RKO (cell line): ENCODE data around the gene KRTAP22-1.

Experiments used
- DNase-seq: peaks from one replicate; pipeline ENCODE4 v3.0.0-alpha.2; 2016; ENCODE audit warnings: low spot score

KRTAP22-1 gene

DNA sequence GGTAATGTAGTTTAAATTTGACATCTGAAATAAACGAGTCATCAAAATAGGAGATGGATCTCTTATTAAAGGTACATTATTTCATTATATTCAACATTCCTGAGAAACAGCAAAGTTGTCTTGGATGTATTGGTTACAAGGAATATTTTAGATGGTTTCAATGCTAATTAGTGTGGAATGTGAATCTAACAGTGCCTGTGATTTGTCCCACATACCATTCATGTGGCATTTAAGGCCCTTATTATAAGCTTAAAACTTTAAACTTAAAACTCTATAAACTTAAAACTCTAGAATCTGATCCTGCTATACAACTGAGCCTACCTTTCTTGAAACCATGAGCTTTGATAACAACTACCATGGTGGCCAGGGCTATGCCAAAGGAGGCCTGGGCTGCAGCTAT is at the start of gene KRTAP22-1:
TSS of gene KRTAP22-1 (plus strand) at position 301 of the 400 bp plus-strand sequence.
- no peak for DNase-seq

DNA sequence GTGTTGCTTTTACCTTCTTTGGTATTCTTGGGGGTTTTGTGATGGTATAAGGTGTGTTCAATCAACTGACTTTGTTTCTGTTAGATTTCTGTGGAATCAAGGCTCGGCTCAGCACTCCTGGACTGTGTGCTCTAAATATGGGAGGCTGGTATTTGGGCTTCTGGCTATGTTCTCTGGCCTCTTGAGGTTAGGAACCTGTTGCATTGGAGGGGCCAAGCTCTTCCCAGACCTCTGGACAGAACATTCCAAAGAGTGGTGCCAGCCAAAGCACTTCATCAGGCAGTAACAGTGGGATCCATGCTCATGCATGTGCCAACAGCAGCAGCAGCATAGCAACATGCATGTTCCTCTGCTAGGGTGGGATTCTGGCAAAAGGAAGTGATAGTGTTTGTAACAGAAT is 48.1 kb upstream of the KRTAP22-1 start:
- no peak for DNase-seq

DNA sequence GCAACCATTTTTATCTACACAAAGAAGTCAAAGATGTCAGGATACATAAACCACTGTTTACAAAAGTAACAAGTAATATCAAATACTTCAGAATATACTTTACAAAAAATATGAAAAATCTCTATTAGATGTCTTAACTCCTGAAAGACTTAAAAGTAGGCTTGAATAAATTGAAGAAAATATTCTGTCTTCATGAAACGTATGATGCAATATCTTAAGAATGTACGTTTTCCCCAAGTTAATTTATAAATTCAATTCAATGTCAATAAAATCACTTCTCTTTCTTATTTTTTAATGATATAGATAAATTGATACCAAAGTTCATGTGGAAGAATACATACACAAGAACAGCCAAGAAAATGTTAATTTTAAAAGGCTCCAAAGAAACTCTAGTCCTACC is 45.8 kb upstream of the KRTAP22-1 start:
- DNase-seq: no peak

DNA sequence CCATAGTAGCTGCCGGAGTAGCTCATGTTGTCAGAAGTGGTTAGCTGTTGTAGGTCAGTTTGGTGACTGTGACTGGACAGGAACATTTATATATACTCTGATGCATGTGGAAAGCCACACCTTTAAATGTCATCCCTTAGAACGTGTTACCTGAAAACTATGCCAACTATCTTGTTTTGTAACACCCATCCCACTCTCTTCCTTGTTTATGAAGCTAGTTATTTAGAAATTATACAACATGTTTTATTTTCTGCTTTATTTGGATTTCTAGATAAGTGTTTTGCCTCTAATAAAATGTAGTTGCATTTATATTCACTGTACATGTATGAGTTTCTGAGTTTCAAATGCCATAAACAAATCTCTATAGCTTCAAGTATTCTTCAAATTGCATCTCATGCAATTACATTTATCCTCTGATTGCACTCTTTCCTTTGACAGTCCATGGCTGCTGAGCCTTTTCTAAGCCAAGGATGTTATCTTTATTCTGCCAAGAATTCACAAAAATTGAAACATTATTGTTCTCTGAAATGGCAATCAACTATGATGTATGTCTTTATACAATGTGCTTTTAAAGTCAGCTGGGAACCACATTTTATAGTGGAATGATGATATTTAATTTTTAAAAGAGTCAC is 39.5 kb upstream of the KRTAP22-1 start, which contains the start of gene KRTAP19-7:
TSS of gene KRTAP19-7 (minus strand) at position 51 of the 632 bp plus-strand sequence. CDS start at position 26, 25 bp downstream.
- DNase-seq: no peak

DNA sequence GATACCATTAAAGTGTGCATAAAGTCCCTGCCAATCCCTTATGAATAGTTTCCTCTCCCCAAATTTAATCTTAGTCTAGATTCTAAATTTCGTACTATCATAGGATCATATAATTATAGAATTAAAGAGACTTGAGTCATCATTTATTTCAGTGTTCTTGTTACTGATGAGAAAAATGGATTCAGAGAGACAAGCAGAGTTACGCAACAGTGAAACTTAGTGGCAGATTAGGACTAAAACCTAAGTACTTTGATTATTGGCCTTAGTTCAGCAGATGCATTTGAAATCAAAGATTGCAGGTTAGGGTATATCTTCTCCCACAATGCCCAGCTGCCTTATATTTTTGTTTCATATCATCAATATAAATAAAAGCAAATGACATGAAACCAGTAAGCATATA is 38.9 kb upstream of the KRTAP22-1 start:
- DNase-seq: no peak

DNA sequence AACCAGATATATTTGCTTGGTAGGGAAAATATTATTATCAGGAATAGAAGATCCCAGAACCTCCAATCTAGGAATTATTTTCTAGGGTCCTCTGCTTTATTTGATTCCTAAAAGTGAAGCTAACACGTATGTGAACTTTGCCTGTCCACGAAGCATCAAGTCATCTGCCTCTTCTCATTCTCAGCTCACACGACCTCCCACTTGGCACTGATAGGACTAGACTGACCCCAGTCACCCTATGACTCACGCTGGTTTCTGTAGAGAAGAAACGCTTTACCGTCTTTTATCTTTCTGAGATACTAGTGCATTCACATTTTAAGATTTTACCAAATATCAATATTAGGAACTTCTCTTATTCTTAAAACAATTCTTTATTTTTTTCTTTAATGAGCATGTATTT is 37.8 kb upstream of the KRTAP22-1 start:
- DNase-seq: no peak

DNA sequence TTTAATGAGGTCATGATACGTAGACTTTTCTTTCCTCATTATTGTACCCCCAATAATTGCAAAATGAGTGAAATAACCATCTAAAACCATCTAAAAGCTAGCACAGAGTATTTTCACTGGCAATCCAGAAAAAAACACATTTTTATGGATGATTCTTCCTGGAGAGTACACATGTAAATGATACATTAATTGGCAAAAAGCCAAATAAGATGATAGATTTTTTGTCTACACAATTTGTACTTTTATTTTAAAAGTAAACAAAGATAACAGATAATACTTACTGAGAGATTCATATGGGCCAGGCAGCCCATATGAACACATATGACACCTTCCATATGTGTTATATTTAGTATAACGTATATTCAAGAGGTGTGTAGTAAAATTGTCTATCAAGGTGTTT is 37.3 kb upstream of the KRTAP22-1 start:
- no peak for DNase-seq

DNA sequence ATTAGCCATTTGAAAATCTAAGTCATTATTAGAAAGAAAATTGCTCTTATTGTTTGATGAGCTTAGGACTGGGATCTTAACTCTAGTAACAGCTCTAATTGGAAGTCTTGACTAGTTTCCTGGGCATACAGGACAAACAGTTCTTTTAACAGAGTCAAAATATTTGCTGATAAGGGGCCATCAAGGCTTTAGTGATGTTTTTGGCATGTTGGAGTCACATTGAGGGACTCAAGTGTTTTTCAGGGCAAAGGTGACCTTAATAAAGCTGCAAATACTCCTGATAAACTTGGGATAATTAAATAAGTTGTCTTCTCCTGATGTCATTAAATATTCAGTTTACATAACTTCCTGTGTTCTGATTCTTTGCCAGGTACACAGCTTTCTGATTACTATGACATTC is 33.3 kb upstream of the KRTAP22-1 start:
- no peak for DNase-seq

DNA sequence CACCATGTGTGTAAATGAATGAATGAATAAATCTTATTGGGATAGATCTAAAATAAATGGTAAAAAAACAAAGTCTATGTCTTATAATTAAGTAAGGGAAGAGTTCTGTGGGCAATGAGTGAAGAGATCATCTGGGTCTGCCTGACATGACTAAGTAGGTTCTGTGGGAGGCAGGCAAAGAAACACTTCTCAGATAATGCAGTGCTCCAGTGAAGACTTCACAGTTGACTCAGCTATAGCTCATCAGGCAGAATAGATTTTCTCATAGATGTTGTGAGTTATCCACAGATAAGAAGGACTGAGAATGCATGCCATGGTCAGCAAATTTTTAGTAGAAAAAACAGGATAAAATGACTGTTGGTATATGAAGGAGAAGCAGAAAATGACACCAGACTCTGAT is 23.1 kb upstream of the KRTAP22-1 start:
- DNase-seq: peak; percentile 8

DNA sequence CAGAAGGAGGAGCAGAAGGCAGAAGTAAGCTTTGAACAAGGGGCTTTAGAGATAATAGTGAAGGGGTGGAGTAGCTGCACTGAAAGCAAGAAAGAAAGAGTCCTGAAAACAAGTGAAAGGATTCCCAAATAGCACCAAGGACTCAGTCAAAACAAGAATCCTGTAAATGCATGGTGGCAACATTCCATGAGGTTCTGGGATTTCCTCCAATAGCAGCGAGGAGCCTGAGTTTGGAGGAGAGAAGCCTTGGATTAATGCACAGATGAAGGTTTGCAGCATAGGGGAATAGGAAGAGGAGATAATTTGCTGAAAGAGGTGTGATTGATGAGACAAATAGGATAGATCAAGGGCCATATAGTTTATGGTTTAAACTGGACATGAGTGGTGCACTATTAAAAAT is 21.5 kb upstream of the KRTAP22-1 start:
- DNase-seq: no peak

DNA sequence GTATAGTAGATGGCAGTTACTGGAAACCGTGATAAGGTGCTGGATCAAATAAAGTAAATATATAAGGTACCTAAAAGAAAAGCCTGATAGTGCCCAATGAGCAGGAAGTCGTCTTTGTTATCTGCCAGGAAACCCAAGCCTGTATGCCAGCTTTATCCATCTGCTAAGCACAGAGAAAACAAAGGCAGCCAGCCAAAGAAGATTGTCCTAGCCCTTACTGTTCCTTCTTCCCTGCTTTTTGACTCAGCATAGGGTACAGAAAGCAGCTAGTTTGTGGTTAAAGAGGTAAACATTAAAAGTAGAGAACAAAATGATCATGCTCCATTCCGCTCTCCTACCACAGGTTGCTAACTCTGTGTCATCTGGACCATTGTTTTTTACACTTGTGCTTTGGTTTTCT is 20.8 kb upstream of the KRTAP22-1 start:
- DNase-seq: no peak

DNA sequence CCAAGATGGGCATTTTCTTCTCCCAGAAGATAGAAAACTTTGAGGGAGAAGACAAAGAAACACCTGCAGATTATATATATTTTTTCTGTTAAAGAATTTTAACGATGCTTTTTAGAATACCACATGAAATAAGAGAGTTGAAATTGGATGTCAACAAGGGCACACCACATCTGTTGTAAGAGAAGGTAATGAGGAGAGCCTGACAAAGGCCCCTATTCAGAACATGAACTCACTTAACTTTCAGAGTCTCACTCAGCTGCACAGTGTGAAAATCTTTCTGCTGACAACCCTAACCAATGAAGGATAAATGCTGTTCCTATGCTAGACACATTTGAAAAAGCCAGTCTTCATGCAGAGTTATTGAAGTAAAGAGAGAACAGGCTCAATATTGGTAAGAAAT is 18.0 kb upstream of the KRTAP22-1 start:
- no peak for DNase-seq

DNA sequence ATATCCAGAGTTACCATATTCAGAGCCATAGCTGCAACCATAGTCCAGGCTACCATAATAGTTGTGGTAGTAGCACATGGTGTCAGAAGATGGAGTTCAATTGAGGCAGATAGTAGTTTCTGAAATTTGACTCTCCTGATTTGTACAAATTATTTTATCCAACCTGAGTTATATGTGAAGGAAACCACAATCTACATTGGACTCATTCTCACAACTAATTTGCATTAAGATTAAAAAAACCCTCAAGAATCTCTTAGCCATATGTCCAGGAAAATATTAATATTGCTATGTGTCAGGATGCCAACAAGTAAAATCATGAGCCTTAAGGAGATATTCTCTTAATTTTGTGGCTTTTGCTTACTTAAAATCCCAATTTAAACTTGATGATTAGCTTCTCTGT is 10.6 kb upstream of the KRTAP22-1 start, which contains the start of gene KRTAP22-2:
TSS of gene KRTAP22-2 (minus strand) at position 101 of the 400 bp plus-strand sequence.
- no peak for DNase-seq

DNA sequence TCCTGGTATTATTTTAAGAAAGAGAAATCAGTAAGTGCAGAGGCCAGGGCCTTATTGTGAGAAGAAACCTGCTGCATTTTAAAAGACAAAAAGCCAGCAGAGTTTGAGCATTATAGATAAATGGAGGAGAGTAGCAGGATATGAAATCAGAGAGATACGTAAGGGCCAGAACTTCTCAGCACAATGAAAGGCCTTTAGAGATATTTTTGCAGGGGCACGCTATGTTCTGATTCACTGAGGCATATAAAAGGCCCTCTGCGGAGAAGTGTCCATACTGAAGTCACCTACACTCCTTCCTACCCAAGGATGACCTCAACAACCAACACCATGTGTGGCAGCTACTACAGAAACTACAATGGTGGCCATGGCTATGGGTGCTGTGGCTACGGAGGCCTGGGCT is 8.7 kb upstream of the KRTAP22-1 start, which contains the start of gene KRTAP6-3:
TSS of gene KRTAP6-3 (plus strand) at position 301 of the 400 bp plus-strand sequence. CDS start at position 307, 6 bp downstream.
- no peak for DNase-seq

DNA sequence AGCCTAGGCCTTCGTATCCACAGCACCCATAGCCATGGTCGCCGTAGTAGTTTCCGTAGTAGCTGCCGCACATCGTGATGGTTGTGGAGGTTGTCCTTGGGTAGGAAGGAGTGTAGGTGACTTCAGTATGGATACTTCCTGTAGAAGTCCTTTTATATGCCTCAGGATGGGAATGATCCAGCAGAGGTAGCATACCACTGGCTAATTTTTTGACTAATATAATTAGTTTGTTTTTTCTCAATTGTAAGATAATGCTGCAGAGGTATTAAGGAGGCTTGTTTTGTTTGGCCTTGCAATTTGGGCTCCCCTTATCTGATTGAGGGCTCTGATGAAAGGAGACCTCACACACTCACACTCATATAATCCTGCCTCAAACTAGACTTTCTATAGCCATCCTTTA is 2.1 kb upstream of the KRTAP22-1 start, which contains the start of gene KRTAP6-2:
TSS of gene KRTAP6-2 (minus strand) at position 101 of the 400 bp plus-strand sequence. CDS start at position 73, 28 bp downstream.
- no peak for DNase-seq

DNA sequence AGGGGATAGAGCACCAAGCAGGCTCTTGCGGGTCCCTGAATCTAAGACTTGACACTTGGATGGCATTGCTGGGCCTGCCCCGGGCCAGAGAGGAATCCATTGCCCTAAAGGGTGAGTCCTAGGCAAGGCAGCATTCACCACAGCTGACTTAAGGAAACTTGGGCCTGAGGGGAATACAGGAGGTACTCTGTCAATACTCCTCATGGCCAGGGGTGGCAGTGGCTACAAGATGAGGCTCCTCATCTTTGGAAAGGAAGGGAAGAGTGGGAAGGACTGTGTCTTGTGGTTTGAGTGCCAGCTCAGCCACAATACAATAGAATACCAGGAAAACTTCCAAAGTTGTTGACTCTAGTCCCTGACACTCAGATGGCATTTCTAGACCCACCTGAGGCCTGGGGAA is 5.1 kb downstream of the KRTAP22-1 start:
- DNase-seq: peak; percentile 1

DNA sequence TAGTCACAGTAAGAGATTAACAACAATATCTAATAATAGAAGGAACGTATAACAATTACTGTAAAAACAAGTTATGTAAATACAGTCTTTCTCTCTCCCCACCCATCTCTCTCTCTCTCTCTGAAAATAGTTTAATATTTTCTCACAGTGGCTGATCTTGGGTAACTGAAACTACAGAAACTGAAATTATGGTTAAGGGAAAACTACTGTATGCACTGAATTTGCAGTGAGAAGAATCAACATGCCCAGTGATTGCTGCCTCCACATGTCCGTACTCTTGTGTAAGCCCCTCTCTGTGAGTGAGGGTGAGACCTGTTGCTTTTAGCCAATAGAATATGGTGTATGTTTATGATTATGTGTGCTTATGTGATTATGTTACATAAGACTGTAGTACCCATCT is 11.2 kb downstream of the KRTAP22-1 start:
- DNase-seq: no peak

DNA sequence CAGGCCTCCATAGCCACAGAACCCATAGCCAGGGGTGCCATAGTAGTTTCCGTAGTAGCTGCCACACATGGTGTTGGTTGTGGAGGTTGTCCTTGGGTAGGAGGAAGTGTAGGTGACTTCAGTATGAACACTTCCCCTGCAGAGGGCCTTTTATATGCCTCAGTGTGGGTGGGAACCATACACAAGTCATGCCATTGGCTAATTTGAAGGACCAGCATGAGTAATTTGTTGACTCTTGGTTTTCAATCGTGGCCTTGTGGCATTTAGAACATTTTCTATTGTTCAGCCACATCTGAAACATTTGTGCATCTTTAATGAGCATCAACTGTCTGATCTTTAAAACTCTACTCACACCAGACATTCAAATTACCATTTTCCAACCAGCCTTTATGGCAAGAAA is 12.9 kb downstream of the KRTAP22-1 start, which contains the start of gene KRTAP6-1:
TSS of gene KRTAP6-1 (minus strand) at position 95 of the 400 bp plus-strand sequence. CDS start at position 69, 26 bp downstream.
- no peak for DNase-seq

DNA sequence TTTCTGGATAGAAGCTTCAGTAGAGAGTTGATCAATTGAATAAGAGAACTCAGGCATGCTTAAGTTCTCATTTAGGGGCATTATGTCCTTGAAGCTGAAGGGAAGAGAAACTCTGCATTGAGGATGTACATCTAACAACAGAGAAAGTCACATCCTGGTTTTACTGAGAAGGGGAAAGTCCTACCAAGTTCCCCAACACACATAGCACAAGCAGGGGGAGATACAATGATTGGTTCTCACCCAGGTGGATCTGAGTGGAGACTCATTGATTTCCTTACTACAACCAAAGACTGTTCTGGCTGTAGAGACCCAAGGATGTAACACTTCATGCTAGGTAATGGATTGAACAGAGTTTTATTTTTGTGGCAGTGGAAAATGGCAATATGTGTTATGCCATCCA is 14.3 kb downstream of the KRTAP22-1 start:
- no peak for DNase-seq

DNA sequence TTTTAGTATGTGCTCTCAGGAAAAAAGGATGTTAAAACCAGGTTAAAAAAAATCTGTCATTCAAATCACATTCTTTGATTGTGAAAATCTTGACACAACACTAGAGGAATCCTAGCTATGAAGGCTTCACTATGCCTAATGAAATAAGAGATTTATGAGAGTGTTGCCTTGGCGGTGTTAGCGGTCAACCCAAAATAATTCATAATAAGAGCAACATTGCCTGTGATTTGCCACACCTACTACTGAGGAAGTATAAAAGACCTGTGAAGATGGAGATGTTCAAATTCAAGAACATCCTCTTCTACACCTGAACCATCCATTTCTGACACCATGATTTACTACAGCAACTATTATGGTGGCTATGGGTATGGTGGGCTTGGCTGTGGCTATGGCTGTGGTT is 15.2 kb downstream of the KRTAP22-1 start, which contains the start of gene KRTAP20-1:
TSS of gene KRTAP20-1 (plus strand) at position 301 of the 400 bp plus-strand sequence. CDS start at position 331, 30 bp downstream.
- DNase-seq: no peak

DNA sequence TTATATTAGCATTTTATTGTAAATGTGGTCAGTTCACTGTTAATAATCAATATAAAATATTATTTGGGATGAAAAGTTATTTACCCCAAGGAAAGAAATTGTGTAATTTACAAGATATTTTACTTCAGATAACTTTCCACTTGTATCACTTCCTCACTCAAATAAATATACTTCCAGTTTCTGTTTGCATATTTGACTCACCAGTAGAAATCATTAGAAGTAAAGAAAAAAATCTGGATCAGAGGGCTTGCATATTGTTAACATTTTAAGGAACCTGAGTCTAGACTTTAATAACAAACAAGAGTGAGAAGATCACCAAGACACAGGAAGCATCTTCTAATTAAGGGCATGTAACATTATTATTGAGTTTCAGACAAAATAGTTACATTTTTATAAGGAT is 19.2 kb downstream of the KRTAP22-1 start:
- DNase-seq: no peak

DNA sequence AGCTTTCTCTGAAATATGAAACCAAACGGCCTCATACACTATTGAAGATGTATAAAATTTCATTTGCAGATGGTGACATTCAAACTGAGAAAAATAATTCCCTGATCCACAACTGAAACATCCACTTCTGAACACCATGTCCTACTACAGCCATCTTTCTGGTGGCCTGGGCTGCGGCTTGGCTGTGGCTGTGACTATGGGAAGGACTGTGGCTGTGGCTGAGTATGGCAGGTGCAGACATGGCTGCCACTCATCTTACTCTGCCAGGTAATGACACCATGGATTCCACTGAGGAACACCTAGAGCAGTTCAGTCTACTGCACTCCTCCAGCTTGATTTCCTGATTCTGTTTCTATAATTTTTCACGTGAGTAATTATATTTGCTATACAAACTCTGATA is 19.6 kb downstream of the KRTAP22-1 start, which contains the start of gene KRTAP20-4:
TSS of gene KRTAP20-4 (plus strand) at position 106 of the 400 bp plus-strand sequence.
- no peak for DNase-seq

DNA sequence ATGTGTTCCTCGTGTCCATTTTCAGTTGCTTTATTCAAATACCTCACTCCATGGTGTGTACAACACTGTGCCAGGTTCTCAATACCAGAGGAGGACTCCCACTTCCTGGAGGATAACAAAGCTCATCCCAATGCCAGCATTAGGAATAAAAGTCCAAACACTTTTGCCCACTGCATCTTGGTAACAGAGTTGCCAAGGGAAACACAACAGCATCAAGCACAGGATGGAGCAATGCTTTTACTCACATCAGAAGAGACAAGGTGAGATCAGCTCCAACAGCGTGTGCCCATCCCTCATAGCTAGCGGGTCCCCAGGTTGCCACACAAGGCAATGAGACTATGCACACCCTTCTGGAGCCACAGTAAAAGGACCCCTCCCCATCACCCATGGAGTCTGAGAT is 22.5 kb downstream of the KRTAP22-1 start:
- no peak for DNase-seq
